Kidney tubule cell (primary cell): ENCODE data around the gene REC114.
"Not testable (repeated sequence)": the region's sequence is repeated elsewhere in the genome, so short reads cannot be mapped to it uniquely, and the experiment has no call there.

Experiments
- DNase-seq: peaks from one replicate; pipeline ENCODE4 v3.0.0-alpha.2; 2018; ENCODE audit warnings: low spot score

Gene REC114

GRCh38 chr15:73538123-73538522 lies 95.2 kb downstream of the REC114 start:
- no peak for DNase-seq

GRCh38 chr15:73538563-73539211 lies 95.7 kb downstream of the REC114 start:
- no peak for DNase-seq

- no peak for DNase-seq
Observed at GRCh38 chr15:73539212-73540128, 96.5 kb downstream of the REC114 start.

- no peak for DNase-seq
Observed at GRCh38 chr15:73540161-73540560, 97.2 kb downstream of the REC114 start.

- no peak for DNase-seq
Observed at GRCh38 chr15:73541479-73541878, 98.5 kb downstream of the REC114 start.

GRCh38 chr15:73548925-73549324 lies 106.0 kb downstream of the REC114 start:
- DNase-seq = not testable (repeated sequence)

GRCh38 chr15:73550190-73550589 lies 107.2 kb downstream of the REC114 start:
- DNase-seq = no peak

GRCh38 chr15:73555080-73555479 lies 112.1 kb downstream of the REC114 start:
- DNase-seq = no peak

GRCh38 chr15:73558529-73558928 lies 115.6 kb downstream of the REC114 start:
- DNase-seq = peak; percentile 31

- DNase-seq = peak; percentile 59
Observed at GRCh38 chr15:73560501-73561117, 117.6 kb downstream of the REC114 start.

GRCh38 chr15:73564255-73564654 lies 121.3 kb downstream of the REC114 start:
- peak; percentile 79 for DNase-seq

- DNase-seq = no peak
Observed at GRCh38 chr15:73567020-73567419, 124.1 kb downstream of the REC114 start.

- DNase-seq = no peak
Observed at GRCh38 chr15:73568564-73569280, 125.8 kb downstream of the REC114 start.

- DNase-seq = no peak
Observed at GRCh38 chr15:73569361-73569760, 126.4 kb downstream of the REC114 start.

GRCh38 chr15:73570355-73571032 lies 127.5 kb downstream of the REC114 start:
- peak; percentile 86 for DNase-seq

GRCh38 chr15:73571346-73571745 lies 128.4 kb downstream of the REC114 start:
- DNase-seq = peak; percentile 92

GRCh38 chr15:73572296-73572695 lies 129.3 kb downstream of the REC114 start:
- DNase-seq = no peak

- no peak for DNase-seq
Observed at GRCh38 chr15:73573037-73573436, 130.1 kb downstream of the REC114 start.

GRCh38 chr15:73573572-73573971 lies 130.6 kb downstream of the REC114 start:
- no peak for DNase-seq

GRCh38 chr15:73575636-73576247 lies 132.8 kb downstream of the REC114 start:
- peak; percentile 12 for DNase-seq

- not testable (repeated sequence) for DNase-seq
Observed at GRCh38 chr15:73577593-73577992, 134.6 kb downstream of the REC114 start.
